ENCODE results near the gene LRRC4C.

LRRC4C gene

DNA sequence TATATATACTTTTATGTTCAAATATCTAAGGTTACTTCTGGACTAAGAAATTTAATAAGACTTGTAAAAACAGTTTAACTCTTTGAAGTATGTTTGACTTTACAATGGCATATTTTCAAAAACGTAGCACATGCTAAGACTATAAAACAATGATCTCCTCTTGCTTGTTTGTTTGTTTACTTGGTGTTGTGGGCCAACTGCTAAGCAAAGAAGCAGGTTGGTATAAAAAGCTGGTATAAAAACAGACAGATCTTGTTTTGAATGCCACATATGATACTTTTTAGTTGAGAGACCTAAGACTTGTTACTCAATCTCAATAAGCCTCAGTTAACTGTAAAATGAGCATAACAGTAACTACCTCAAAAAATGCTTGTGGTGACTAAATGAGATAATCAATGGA lies 1206.3 kb downstream of the LRRC4C start:
- H3K4me1 ChIP-seq (ENCODE audit: insufficient read depth, low read length, severe bottlenecking) = no peaks in the 10 kb centered on the region
- H3K27ac ChIP-seq (ENCODE audit: low read depth, low read length, poor library complexity, severe bottlenecking) = no peak overlapping the region
- H3F3A ChIP-seq (ENCODE audit: insufficient read depth, low read length) = no peaks in the 10 kb centered on the region
- H3K79me2 ChIP-seq (ENCODE audit: insufficient read depth, low read length) = no peaks in the 10 kb centered on the region
- no peak overlapping the region for H3K9ac ChIP-seq (ENCODE audit: low read length)
- no peak overlapping the region for H3K4me3 ChIP-seq (ENCODE audit: low read depth, low read length, poor library complexity, severe bottlenecking)
- no peaks in the 10 kb centered on the region for H3K36me3 ChIP-seq (ENCODE audit: insufficient read depth, low read length)
- H2AFZ ChIP-seq (ENCODE audit: low read length) = no peak overlapping the region
- H4K20me1 ChIP-seq (ENCODE audit: insufficient read depth, low read length) = no peaks in the 10 kb centered on the region
- no peaks in the 10 kb centered on the region for H3K9me3 ChIP-seq (ENCODE audit: low read length)
- no peaks in the 10 kb centered on the region for H3K27me3 ChIP-seq (ENCODE audit: insufficient read depth, low read length)
- TF ChIP-seq, protein P1, sequence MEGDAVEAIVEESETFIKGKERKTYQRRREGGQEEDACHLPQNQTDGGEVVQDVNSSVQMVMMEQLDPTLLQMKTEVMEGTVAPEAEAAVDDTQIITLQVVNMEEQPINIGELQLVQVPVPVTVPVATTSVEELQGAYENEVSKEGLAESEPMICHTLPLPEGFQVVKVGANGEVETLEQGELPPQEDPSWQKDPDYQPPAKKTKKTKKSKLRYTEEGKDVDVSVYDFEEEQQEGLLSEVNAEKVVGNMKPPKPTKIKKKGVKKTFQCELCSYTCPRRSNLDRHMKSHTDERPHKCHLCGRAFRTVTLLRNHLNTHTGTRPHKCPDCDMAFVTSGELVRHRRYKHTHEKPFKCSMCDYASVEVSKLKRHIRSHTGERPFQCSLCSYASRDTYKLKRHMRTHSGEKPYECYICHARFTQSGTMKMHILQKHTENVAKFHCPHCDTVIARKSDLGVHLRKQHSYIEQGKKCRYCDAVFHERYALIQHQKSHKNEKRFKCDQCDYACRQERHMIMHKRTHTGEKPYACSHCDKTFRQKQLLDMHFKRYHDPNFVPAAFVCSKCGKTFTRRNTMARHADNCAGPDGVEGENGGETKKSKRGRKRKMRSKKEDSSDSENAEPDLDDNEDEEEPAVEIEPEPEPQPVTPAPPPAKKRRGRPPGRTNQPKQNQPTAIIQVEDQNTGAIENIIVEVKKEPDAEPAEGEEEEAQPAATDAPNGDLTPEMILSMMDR (IDR thresholded peaks at IDR 0.05; ENCODE audit: low read length) = no peak
- no peak for TF ChIP-seq EZH2 (IDR thresholded peaks at IDR 0.05; ENCODE audit: borderline replicate concordance, low read length)
- no peak overlapping the region for H3K4me2 ChIP-seq (ENCODE audit: low read length)
- no peaks in the 10 kb centered on the region for H3K9me2 ChIP-seq (ENCODE audit: low read depth, low read length)

DNA sequence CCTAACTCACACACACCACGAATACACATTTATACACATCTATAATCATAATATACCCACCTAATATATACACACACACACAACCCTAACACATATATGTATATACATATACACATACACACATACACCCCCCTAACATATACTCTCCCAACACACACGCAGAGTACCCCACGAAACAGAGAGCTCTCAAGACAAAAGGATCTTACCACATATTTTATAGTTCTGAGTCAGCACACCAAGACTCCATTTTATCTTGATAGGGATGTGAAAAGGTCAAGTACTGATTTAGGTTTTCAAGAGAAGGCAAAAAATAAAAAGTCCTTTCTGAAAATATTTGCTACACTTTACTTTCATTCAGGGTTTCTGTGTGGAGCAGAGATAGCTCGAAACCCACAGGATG lies 1207.2 kb downstream of the LRRC4C start:
- Histone ChIP-seq H3K4me2 (ENCODE audit: low read length) (no peak overlapping the region), H3K4me1 (ENCODE audit: insufficient read depth, low read length, severe bottlenecking) (no peaks in the 10 kb centered on the region), H3K4me3 (ENCODE audit: low read depth, low read length, poor library complexity, severe bottlenecking) (no peak overlapping the region), H3K9ac (ENCODE audit: low read length) (no peak overlapping the region), H3K9me2 (ENCODE audit: low read depth, low read length) (no peaks in the 10 kb centered on the region), H3K36me3 (ENCODE audit: insufficient read depth, low read length) (no peaks in the 10 kb centered on the region), H2AFZ (ENCODE audit: low read length) (no peak overlapping the region), H4K20me1 (ENCODE audit: insufficient read depth, low read length) (no peaks in the 10 kb centered on the region), H3K9me3 (ENCODE audit: low read length) (no peaks in the 10 kb centered on the region), H3K27me3 (ENCODE audit: insufficient read depth, low read length) (no peaks in the 10 kb centered on the region), H3K27ac (ENCODE audit: low read depth, low read length, poor library complexity, severe bottlenecking) (no peak overlapping the region), H3F3A (ENCODE audit: insufficient read depth, low read length) (no peaks in the 10 kb centered on the region), H3K79me2 (ENCODE audit: insufficient read depth, low read length) (no peaks in the 10 kb centered on the region)
- TF ChIP-seq, protein P1 (IDR thresholded peaks at IDR 0.05; ENCODE audit: low read length) = no peak
- TF ChIP-seq EZH2 (IDR thresholded peaks at IDR 0.05; ENCODE audit: borderline replicate concordance, low read length) = no peak

DNA sequence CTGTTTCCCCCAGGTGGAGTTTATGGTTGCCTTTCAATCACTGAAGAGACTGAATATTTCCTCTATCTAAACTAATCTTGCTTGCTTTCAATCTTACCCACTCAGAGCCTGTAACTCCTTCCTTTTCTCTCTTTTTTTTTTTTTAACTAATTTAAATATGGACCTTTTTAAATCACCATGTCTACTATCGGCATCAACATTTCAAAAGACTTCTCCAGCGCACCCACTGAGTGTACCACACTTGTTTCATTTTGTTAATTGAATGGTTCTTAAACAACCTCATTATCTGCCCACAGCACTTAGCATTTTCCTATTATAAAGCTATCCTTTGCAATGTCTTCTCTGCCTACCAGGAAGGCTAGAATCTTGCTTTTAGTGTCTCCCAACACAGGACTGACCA lies 1212.5 kb downstream of the LRRC4C start:
- Histone ChIP-seq H3F3A (ENCODE audit: insufficient read depth, low read length) (no peaks in the 10 kb centered on the region), H3K9ac (ENCODE audit: low read length) (no peak overlapping the region), H3K4me1 (ENCODE audit: insufficient read depth, low read length, severe bottlenecking) (no peaks in the 10 kb centered on the region), H3K27me3 (ENCODE audit: insufficient read depth, low read length) (no peaks in the 10 kb centered on the region), H3K4me2 (ENCODE audit: low read length) (no peak overlapping the region), H4K20me1 (ENCODE audit: insufficient read depth, low read length) (no peaks in the 10 kb centered on the region), H3K9me2 (ENCODE audit: low read depth, low read length) (no peaks in the 10 kb centered on the region), H3K27ac (ENCODE audit: low read depth, low read length, poor library complexity, severe bottlenecking) (no peak overlapping the region), H3K4me3 (ENCODE audit: low read depth, low read length, poor library complexity, severe bottlenecking) (no peak overlapping the region), H3K36me3 (ENCODE audit: insufficient read depth, low read length) (no peaks in the 10 kb centered on the region), H3K9me3 (ENCODE audit: low read length) (no peaks in the 10 kb centered on the region), H3K79me2 (ENCODE audit: insufficient read depth, low read length) (no peaks in the 10 kb centered on the region), H2AFZ (ENCODE audit: low read length) (no peak overlapping the region)
- TF ChIP-seq EZH2 (IDR thresholded peaks at IDR 0.05; ENCODE audit: borderline replicate concordance, low read length) = no peak
- TF ChIP-seq, protein P1 (IDR thresholded peaks at IDR 0.05; ENCODE audit: low read length) = no peak

Measured in OCI-LY1 (cell line).